Activated naive CD8-positive, alpha-beta T cell treated with anti-CD3 and anti-CD28 coated beads, Interleukin-2, amount 50 U/mL, for 16 hours (primary cell): ENCODE measurements around the gene PSAT1.

Experiments
- DNase-seq: peaks from one replicate; pipeline ENCODE4 v3.0.0-alpha.2; 2020; ENCODE audit warnings: low read depth, low spot score

The PSAT1 gene

DNA sequence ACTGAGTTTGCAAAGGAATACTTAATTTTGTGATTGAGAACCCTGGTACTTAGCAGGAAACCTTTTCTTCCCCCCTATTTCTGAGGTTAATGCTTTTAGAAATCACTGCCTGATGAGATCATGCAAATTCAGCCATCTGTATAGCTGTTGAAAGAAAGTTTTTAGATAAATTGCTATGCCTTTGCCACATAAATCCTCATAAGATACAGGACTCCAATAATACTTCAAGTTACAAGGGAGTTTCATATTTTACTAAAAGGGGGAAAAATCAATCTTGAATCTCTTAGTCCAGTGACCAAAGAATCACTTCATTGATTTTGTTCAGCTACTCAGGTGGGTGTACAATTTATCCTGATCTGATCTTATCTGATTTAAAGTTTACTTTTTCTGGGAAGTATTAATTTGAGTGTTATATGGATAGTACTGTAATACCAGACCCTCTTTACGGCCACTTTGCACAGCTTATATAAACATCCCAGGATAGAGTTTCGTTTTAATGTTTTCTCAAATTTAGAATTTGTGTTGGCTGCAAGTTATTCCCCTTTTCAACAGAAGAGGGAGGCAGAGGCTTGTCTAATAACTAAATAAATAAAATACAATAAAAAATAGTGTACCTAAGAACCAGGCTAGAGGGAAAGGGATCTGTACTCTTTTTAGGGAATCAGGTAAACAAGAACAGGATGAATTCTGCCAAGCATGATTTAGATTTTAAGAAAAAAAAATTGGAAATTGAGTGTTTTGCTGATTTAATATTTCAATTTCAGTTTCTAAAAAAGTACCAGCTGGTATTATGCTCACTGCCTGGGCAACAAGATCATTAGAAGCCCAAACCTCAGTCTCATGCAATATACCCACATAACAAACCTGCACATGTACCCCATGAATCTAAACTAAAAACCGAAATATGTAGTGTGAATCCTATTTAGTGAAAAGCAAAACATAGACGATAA lies 69.1 kb downstream of the PSAT1 start:
- no peak for DNase-seq

DNA sequence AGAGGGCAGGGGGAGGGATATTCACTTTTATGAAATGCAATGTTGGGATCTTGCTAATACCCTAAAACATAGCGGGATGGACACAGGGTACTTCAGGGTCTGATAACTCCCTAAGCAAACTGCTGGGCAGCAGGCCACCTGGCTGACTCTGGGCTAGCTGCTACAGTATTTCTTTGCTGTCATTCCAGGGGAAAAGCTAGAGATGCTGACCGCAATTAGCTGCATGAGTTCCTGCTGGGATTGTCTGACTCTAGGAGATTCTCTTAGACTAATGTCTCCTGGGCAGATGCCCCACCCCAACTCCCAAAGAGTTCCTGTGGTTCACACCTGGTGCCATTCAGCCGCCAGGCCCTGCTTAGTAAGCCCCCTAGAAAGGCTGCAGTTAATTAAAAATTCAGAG lies 69.9 kb downstream of the PSAT1 start:
- DNase-seq: no peak

DNA sequence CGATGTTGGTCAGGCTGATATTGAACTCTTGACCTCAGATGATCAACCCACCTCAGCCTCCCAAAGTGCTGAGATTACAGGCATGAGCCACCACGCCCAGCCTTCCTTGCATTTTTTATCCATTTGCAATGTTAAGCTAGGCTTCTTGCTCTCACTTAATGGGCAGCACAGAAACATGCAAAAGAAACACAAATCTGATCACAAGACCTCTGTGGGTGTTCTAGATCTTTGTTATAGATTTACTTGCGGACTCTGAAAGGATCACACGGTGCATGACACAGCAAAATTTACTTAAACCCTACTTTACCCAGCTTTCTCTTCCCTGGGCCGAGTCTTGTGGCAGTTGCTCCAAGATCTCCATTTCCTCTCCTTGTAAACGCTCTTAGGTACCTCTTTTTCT lies 71.3 kb downstream of the PSAT1 start:
- no peak for DNase-seq

DNA sequence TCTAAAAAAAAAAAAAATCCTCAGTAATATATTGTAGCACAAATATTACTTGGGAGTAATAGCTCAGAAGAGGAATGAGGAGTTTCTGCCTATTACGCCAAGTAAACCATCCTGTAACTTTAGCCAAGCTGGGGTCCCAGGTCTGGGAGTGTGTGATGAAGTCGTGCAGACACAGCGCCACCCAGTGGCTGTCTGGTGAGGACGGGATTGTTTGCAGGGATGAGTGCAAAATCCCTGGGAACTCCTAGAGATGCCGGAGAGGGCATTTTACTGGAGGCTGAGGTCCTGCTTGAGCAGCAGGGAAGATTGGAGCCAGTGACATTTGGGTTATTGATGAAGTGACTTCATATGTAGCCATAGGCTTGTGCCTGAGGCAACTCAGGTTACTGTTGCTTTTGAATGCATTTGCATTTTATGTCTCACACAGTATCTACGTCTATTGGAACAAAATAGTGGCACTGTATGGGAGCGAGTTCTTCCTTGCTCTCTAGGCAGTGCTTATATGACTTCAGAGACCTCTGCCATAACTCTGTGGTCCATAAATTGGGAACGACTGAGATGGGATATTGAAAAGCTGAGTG lies 72.8 kb downstream of the PSAT1 start:
- DNase-seq: peak; percentile 21

DNA sequence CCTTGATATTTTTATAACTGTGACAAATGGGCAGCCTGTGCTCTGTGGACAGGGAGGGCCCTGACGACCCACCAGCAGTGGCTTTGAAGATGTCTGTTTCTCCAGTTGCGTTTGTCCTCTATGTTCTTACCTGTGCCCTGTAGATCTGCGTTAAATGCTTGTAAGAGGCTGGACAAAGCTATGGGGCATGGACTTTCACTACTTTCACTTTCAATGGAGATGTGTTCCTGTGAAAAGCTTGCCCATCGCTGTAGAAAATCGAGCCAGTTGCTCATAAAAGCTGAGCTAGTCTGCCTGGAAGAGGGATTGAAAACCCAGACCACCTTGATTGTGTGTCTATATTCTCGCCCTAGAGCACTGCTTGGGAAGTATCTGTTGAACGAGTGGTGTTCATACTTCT lies 74.1 kb downstream of the PSAT1 start:
- DNase-seq: no peak

DNA sequence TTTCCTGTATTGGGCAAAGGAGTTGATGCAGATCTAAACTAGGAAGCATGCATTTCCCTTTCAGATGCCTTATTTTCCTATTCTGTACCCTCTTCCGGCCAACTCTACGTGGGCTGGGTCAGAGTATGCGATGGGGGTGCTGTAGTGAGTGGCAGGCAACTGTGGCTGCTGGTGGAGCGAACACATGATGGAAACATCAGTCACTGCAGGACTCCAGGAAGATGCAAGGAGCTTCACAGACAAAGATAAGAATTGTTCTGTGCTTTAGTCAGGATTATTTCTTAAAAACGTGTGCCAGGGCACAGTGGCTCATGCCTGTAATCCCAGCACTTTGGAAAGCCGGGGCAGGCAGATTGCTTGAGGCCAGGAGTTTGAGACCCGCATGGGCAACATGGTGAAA lies 75.1 kb downstream of the PSAT1 start:
- no peak for DNase-seq
